Natural killer cell treated with Interleukin-12 subunit alpha and Interleukin-12 subunit beta and Interleukin-15 and Interleukin-18, amount 100 ng/mL, for 72 hours (primary cell): ENCODE results near the gene OR10A5. TPM values are rescaled to one million over a fixed set of nuclear protein-coding genes. Genes with fewer than 3 reads are reported as not detected.
"Not testable (repeated sequence)": the region's sequence is repeated elsewhere in the genome, so short reads cannot be mapped to it uniquely, and the experiment has no call there.

Experiments used
- ATAC-seq, 2 donors: fragments of 150-1000 bp; cut with Tn5 transposase in 1 of 2; sonication (Bioruptor Pico), chemical (Tn5 transposase) in 1 of 2; 2 replicates each; pipeline ENCODE4 v1.10.0; 2021
- DNase-seq: peaks from one replicate; pipeline ENCODE4 v3.0.0; 2022; ENCODE audit warnings: low spot score
- H3K27ac Mint-ChIP-seq, 2 donors: 1 replicate in 1 of 2; 2 replicates in 1 of 2; pipeline ENCODE4 v1.8.0; 2022; ENCODE audit warnings: mixed read lengths in 2 of 2, mild to moderate bottlenecking in 1 of 2, moderate library complexity in 1 of 2
- H3K27me3 Mint-ChIP-seq, 2 donors: 1 replicate in 1 of 2; 2 replicates in 1 of 2; pipeline ENCODE4 v1.8.0; 2022; ENCODE audit warnings: mixed read lengths in 2 of 2
- H3K36me3 Mint-ChIP-seq: one replicate; pipeline ENCODE4 v1.8.0; 2022; ENCODE audit warnings: mixed read lengths
- H3K4me1 Mint-ChIP-seq, 2 donors: 1 replicate in 1 of 2; 2 replicates in 1 of 2; pipeline ENCODE4 v1.8.0; 2022; ENCODE audit warnings: low read depth in 2 of 2, mixed read lengths in 2 of 2, mild to moderate bottlenecking in 1 of 2
- H3K4me3 Mint-ChIP-seq: one replicate; pipeline ENCODE4 v1.8.0; 2022; ENCODE audit warnings: mixed read lengths
- H3K9me3 Mint-ChIP-seq: 2 replicates; pipeline ENCODE4 v1.8.0; 2022; ENCODE audit warnings: mixed read lengths
- total RNA-seq, 2 donors: library from RNA; stranded (reverse); gene quantifications; one replicate each; pipeline ENCODE4 v1.2.3, GENCODE V29; 2022

OR10A5 gene
- total RNA-seq, 2 donors from 2014 or later: not detected

- ATAC-seq: no peak
- no peaks in the 10 kb centered on the region for H3K9me3 Mint-ChIP-seq
- H3K4me1 Mint-ChIP-seq: no peaks in the 10 kb centered on the region
Measured at GRCh38 chr11:6844356-6844755, 1.1 kb upstream of the OR10A5 start.

GRCh38 chr11:6850526-6850925, 5.0 kb downstream of the OR10A5 start:
- Mint-ChIP-seq H3K4me1 (no peaks in the 10 kb centered on the region), H3K27ac (no peak overlapping the region), H3K36me3 (peaks cover 6% of the 10 kb centered on the region), H3K9me3 (peaks cover 10% of the 10 kb centered on the region), H3K27me3 (peaks cover 19 to 21% of the 10 kb centered on the region in 2 donors), H3K4me3 (no peak overlapping the region)
- DNase-seq (no peak), ATAC-seq (no peak)

More at GRCh38 chr11:6844356-6844755, 1.1 kb upstream of the OR10A5 start:
- Mint-ChIP-seq H3K27ac (no peak overlapping the region), H3K4me3 (no peak overlapping the region), H3K36me3 (no peaks in the 10 kb centered on the region), H3K27me3 (peaks cover 27 to 40% of the 10 kb centered on the region in 2 donors)
- no peak for DNase-seq

GRCh38 chr11:6854801-6855200, 9.3 kb downstream of the OR10A5 start:
- H3K4me1 Mint-ChIP-seq, H3K36me3 Mint-ChIP-seq: not testable (repeated sequence)

GRCh38 chr11:6855971-6856541, 10.6 kb downstream of the OR10A5 start:
- H3K4me1 Mint-ChIP-seq: peaks cover 3 to 10% of the 10 kb centered on the region in 2 donors
- no peak overlapping the region for H3K27ac Mint-ChIP-seq
- no peak for DNase-seq
- H3K4me3 Mint-ChIP-seq: no peak overlapping the region
- peaks cover 10% of the 10 kb centered on the region for H3K9me3 Mint-ChIP-seq
- no peak for ATAC-seq
- peaks cover 6% of the 10 kb centered on the region for H3K36me3 Mint-ChIP-seq
- peaks cover 11 to 19% of the 10 kb centered on the region in 2 donors for H3K27me3 Mint-ChIP-seq

More at GRCh38 chr11:6854801-6855200, 9.3 kb downstream of the OR10A5 start:
- not testable (repeated sequence) for H3K4me3 Mint-ChIP-seq, DNase-seq, ATAC-seq, H3K27ac Mint-ChIP-seq
- Mint-ChIP-seq H3K9me3 (peaks cover 13% of the 10 kb centered on the region), H3K27me3 (peaks cover 12 to 13% of the 10 kb centered on the region in 2 donors)

GRCh38 chr11:6856871-6857270, 11.4 kb downstream of the OR10A5 start:
- Mint-ChIP-seq H3K27me3 (peaks cover 12 to 26% of the 10 kb centered on the region in 2 donors), H3K9me3 (peaks cover 10% of the 10 kb centered on the region), H3K27ac (no peak overlapping the region), H3K36me3 (peaks cover 6% of the 10 kb centered on the region), H3K4me1 (peaks cover 3 to 10% of the 10 kb centered on the region in 2 donors), H3K4me3 (no peak overlapping the region)
- peak; percentile 71 to 73 for ATAC-seq
- no peak for DNase-seq

GRCh38 chr11:6862961-6863360, 17.5 kb downstream of the OR10A5 start, which contains the start of gene OR10A2:
OR10A2 (plus strand) TSS chr11:6863057; CDS start chr11:6869755, 6,698 bp downstream.
- no peak for DNase-seq
- Mint-ChIP-seq H3K4me3 (no peak within 1 kb of the TSS), H3K4me1 (no peaks in the 10 kb centered on the region), H3K27ac (no peak within 1 kb of the TSS), H3K9me3 (no peaks in the 10 kb centered on the region), H3K27me3 (peaks cover 11 to 20% of the 10 kb centered on the region in 2 donors), H3K36me3 (no peaks in the 10 kb centered on the region)
- no peak for ATAC-seq

GRCh38 chr11:6864438-6864837, 19.0 kb downstream of the OR10A5 start:
- peaks cover 10 to 17% of the 10 kb centered on the region in 2 donors for H3K27me3 Mint-ChIP-seq
- H3K4me1 Mint-ChIP-seq: no peaks in the 10 kb centered on the region
- no peak overlapping the region for H3K4me3 Mint-ChIP-seq
- H3K9me3 Mint-ChIP-seq: no peaks in the 10 kb centered on the region
- no peaks in the 10 kb centered on the region for H3K36me3 Mint-ChIP-seq
- DNase-seq (no peak), ATAC-seq (no peak)
- H3K27ac Mint-ChIP-seq: no peak overlapping the region

- no peak for DNase-seq
- H3K4me1 Mint-ChIP-seq: no peaks in the 10 kb centered on the region
- no peak overlapping the region for H3K27ac Mint-ChIP-seq
- no peaks in the 10 kb centered on the region for H3K9me3 Mint-ChIP-seq
- ATAC-seq: no peak
- H3K36me3 Mint-ChIP-seq: no peaks in the 10 kb centered on the region
- H3K27me3 Mint-ChIP-seq: peaks cover 16 to 33% of the 10 kb centered on the region in 2 donors
- H3K4me3 Mint-ChIP-seq: no peak overlapping the region
Measured at GRCh38 chr11:6871278-6871677, 25.8 kb downstream of the OR10A5 start.

- Mint-ChIP-seq H3K4me3 (no peak overlapping the region), H3K27ac (no peak overlapping the region), H3K36me3 (no peaks in the 10 kb centered on the region), H3K4me1 (no peaks in the 10 kb centered on the region), H3K9me3 (no peaks in the 10 kb centered on the region), H3K27me3 (peaks cover 16 to 32% of the 10 kb centered on the region in 2 donors)
- DNase-seq: no peak
- no peak for ATAC-seq
Measured at GRCh38 chr11:6875761-6876160, 30.3 kb downstream of the OR10A5 start.

- Mint-ChIP-seq H3K4me3 (no peak within 1 kb of the TSS), H3K36me3 (no peaks in the 10 kb centered on the region), H3K27ac (no peak within 1 kb of the TSS), H3K9me3 (no peaks in the 10 kb centered on the region), H3K4me1 (no peaks in the 10 kb centered on the region), H3K27me3 (peaks cover 14 to 34% of the 10 kb centered on the region in 2 donors)
- DNase-seq (no peak), ATAC-seq (no peak)
Measured at GRCh38 chr11:6876325-6876724, 30.8 kb downstream of the OR10A5 start, which contains the start of gene OR10A4. OR10A4 (plus strand) TSS chr11:6876625; CDS start chr11:6876648, 23 bp downstream.

- Mint-ChIP-seq H3K36me3 (no peaks in the 10 kb centered on the region), H3K4me3 (no peak overlapping the region), H3K4me1 (no peaks in the 10 kb centered on the region), H3K27ac (no peak overlapping the region), H3K9me3 (no peaks in the 10 kb centered on the region), H3K27me3 (peaks cover 14 to 36% of the 10 kb centered on the region in 2 donors)
- no peak for DNase-seq
- no peak for ATAC-seq
Measured at GRCh38 chr11:6876914-6877313, 31.4 kb downstream of the OR10A5 start.

- ATAC-seq (no peak), DNase-seq (no peak)
- Mint-ChIP-seq H3K4me1 (no peaks in the 10 kb centered on the region), H3K27me3 (peaks cover 19 to 43% of the 10 kb centered on the region in 2 donors), H3K27ac (no peak overlapping the region), H3K4me3 (no peak overlapping the region), H3K36me3 (no peaks in the 10 kb centered on the region), H3K9me3 (no peaks in the 10 kb centered on the region)
Measured at GRCh38 chr11:6882751-6883150, 37.3 kb downstream of the OR10A5 start.

GRCh38 chr11:6887711-6888110, 42.2 kb downstream of the OR10A5 start:
- not testable (repeated sequence) for DNase-seq, H3K36me3 Mint-ChIP-seq, H3K4me1 Mint-ChIP-seq, H3K9me3 Mint-ChIP-seq, H3K4me3 Mint-ChIP-seq, ATAC-seq, H3K27ac Mint-ChIP-seq
- peaks cover 23 to 31% of the 10 kb centered on the region in 2 donors for H3K27me3 Mint-ChIP-seq

GRCh38 chr11:6888830-6889229, 43.3 kb downstream of the OR10A5 start:
- no peak for DNase-seq
- Mint-ChIP-seq H3K27me3 (peaks cover 22 to 28% of the 10 kb centered on the region in 2 donors), H3K4me1 (no peaks in the 10 kb centered on the region), H3K9me3 (no peaks in the 10 kb centered on the region), H3K36me3 (no peaks in the 10 kb centered on the region), H3K27ac (no peak overlapping the region), H3K4me3 (no peak overlapping the region)
- ATAC-seq: no peak
